Activated CD4-positive, alpha-beta T cell treated with anti-CD3 and anti-CD28 coated beads, Interleukin-2, amount 50 U/mL, for 1 hour (primary cell): ENCODE results near the gene ITPK1.
A peak's percentile ranks its signal among the peaks of the same experiment; 100 is the strongest.

ENCODE experiments used
- DNase-seq: peaks from one replicate; pipeline ENCODE4 v3.0.0-alpha.2; 2020

Gene ITPK1

DNA sequence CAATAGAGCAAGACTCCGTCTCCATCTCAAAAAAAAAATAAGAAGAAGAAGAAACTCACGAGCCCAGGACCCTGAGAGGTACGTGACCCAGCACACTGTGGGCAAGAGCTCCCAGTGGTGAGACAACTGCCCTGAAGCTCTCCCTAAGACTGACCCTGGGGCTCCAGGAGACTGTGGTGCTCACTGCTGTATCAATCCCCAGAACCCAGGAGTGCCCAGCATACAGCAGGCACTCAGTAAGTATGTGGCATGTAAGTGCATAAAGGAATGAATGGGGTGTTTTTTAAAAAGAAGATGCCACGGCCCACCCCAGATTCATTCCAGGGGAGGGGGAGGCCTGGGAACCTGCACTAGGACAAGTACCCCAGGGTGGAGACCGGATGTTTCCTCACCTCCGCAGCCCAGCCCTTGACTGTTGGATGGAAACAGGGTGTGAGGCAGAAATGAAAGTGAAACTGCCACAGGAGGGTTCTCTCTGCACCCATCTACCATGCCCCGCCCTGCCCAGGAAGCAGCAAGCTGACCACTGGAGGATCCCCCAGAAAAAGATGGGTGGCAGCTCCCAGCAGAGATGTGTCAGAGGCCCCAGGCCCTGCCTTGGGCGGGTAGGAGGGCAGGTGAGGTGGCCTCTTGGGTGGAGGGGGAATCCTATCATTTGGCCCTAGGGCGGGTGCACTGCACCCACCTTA is 12.2 kb downstream of the ITPK1 start:
- peak; percentile 43 for DNase-seq

DNA sequence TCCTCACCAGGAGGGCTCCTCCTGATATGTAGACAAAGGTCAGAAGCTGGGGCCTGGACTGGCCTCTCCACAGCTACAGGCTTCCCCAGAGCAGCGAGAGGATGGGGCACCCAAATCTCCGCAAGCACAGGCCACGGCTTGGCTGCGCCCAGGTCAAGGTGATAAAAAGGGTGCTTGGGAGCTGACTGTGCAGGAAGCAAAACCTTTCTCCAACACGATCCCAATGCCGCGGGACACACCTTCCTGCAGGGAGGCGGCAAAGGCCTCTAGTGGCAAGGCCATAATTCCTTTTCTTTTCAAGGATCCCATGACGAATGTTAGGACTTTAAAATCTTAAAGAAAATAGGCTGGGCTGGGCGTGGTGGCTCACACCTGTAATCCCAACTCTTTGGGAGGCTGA is 13.6 kb downstream of the ITPK1 start:
- no peak for DNase-seq

DNA sequence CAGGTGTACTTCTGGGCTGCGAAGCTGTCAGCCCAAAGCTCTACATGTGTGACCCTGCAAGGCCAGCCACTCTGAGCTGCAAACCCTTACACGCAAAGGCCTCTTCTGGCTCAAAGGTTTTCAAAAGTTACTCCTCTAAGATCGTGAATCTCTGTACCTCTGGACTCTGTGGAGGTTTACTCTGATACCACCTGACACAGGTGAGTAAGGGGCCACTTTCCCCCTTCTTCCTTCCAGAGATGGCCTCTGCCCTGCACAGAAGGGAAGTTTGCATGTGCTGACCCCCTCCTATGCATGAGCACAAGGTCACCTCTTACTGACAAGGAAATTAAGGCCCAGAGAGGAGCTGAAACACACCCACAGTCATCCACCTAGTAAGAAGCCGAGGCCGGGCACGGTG is 14.5 kb downstream of the ITPK1 start:
- DNase-seq, result no peak

DNA sequence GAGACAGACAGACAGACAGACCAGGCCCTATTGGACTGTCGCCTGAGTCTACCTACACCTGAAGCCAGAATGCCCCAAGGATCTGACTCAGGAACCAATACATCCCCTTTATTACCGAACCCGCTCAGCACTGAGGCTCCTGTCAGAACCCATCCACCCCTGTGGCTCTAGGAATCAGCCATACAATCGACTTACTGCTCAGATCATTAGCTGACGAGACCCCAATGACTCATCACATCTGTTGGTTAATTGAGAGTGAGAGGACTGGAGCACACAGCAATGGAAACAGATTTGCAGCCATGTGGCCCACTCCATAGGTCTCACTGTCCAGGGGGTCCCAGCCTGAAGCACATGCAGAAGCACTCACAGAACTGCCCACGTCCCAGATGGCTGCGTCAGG is 15.2 kb downstream of the ITPK1 start:
- no peak for DNase-seq

DNA sequence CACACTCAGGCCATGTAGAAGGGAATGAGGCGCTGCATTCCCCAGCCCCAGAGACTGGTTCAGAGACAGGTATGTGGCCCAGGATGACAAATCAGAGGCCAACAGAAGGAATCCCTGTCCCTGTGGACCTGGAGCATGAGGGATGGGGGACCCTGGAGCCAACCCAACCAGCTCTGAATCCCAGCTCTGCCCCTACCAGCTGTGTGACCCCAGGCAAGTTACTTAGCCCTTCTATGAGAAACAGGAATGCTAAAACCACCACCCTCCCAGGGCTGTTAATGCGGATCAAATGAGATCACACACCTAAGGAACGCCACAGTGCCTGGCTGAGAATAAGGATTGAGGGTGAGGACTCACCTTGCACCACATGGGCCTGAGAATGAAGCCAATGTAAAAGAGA is 15.6 kb downstream of the ITPK1 start:
- no peak for DNase-seq

DNA sequence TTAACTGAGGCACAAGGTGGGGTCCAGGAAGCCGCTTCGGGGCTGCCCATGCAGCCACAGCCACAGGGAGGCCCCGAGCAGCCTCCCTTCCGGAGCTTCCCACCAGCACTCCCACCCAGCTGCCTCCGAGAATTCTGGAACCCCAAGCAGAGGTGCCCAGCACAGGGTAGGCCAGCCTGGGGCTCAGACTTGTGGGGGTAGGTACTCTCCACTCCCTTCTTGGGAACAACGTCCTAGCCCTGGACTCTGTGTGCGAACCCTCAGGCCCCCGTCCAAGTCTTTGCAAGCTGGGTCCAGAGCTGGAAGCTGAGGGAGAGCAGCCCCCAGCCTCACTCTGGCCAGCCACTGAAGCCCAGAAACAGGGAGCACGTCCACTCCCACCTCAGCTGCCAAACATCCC is 16.1 kb downstream of the ITPK1 start:
- DNase-seq, result no peak

DNA sequence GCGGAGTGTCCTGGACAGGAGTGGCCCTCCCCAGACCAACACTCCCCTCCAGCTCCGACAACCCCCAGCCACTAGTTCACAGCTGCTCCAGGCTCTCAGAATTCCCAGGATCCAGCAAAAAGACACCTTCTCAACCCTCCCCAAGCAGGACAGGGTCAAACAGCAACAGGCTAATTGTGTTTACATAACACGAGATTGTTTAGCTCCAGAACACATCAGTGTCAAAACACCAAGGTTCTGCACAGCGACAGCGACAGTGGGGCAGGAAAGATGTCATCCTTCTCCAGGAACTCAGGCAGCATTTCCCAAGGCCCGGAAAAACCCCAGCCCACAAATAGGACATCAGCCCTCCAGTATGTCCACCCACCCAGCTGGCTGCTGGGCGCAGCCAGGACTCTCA is 16.5 kb downstream of the ITPK1 start:
- no peak for DNase-seq

DNA sequence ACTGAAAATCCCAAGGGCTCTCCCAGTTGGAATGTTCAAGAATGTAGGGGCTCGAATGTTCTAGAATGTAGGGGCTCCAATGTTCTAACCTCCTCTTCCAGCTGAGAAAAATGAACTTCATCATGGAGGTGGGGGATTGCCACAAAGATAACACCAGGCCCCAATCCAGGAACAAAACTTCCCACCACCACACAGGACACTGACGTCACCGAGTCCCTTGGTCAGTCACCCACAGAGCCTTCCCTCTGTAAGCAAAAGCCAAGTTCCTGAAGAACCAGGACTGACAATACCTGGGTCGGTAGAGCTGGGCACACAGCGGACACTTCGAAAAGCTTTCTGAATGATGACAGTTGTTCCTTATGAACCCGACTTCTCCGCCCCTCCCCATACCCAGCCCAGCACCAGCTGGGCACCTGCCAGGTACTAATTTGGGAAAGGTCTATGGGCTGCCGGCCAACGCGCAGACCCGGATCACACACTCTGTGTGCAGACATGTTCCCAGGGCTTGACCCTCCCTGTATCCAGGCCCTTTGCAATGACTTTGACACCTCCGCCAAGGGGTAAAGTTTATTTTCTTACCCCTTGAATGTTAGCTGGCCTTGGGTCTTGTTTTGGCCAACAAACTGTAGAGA is 18.9 kb downstream of the ITPK1 start:
- no peak for DNase-seq

DNA sequence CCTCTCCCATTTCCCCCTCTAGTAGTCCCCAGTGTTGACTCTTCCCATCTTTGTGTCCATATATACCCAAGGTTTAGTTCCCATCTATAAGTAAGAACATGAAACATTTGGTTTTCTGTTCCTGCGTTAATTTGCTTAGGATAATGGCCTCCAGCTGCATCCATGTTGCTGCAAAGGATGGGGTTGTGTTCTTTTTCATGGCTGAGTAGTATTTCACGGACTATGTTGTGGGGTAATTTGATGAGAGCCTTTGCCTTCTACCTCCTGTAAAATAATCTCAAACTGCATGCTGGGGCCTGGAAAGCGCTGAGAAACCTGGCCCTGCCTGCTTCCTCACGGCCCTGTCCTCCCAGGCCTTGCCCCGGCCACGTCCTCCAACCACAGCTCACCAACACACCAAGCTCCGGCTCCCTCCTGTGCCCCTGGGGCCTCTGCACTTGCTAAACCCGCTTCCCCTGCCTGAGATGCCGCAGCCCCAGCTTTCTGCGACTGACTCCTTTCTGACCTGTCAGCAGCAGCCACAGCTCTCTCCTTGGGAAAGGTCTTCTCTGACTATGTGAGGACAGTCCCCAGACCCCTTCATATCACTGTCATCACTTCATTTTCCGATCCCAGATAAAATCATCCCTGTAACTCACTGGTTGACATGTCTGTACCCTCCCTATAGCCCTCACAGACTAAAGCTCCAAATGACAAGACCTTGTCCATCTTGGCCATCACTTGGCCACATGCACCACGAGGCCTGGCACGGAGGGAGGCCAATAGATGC is 19.8 kb downstream of the ITPK1 start:
- no peak for DNase-seq

DNA sequence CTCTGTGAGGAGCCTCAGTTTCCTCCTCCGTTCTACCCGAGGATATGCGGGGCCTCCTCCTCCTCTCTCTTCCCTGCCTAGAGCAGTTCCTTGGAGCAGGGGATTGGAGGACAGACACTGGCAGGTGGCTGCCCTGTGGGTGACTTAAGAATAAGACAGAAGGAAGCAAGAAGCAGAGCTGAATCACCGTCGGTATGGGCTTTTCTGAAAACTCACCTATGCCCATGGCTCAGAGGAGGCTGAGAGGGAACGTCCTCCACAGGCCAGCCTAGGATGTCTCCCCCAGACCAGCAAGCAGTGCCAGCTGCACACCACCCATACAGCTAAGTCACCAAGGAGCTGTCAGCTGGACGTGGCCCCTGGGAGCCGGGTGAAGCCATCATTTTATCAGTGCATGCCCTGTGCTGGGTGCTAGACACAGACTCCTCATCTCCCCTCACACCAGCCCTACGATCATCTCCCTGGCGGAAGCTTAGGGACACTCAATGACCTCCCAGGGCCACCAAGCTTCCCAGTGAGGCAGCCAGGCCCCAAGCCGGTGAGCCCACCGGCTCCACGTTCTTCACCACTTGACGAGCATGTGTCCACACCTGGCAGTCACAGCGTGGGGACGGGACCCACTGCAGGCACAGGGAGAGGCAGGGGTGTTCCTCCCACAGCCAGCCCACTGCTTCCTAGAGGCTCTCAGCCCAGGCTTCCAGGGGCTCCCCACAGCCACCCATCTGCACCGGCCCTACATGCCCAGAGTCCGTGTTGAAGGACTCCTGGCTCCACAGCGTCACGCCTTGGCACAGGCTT is 21.4 kb downstream of the ITPK1 start:
- DNase-seq, result no peak

DNA sequence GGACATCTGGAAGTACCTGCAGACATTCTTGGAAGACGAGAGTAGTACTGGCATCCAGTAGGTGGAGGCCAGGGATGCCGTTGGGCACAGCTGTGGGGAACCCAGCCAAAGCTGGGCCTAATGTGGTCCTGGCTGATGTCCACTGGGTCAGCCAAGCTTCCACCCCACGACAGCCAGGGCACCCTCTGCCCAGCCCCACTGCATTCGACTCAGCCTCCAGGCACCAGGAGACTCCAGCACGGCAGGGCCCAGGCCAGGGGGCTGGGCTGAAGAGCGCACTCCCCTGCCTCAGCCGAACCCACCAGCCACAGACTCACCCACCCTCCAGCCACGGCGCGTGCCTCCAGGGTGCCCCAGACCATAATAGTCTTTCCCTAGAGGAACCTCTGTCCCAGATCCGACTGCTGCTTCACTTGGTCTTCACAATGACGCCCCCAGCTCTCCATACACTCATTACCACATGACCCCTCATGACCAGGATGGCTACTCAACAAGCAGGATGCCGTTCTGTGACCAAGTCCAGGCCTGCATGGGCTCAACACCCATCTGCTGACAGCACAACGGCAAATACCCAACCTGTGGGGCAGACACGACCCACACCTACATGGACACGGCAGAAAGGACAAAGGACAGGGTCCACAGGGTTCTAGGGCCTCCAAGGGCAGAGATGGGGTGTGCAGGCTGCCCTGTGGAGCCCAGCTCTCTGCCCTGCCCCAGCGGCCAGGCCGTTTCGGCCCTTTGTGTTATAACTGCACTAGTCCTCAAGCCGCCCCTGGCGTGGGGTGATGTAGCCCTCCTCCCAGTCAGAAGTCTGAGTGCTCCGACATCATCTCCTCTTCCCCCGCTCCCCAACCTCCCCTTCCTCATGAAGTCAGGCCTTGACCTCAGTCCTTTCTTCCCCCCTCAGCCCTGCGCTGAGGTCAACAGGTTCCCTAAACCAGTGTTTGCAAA is 22.8 kb downstream of the ITPK1 start:
- no peak for DNase-seq

DNA sequence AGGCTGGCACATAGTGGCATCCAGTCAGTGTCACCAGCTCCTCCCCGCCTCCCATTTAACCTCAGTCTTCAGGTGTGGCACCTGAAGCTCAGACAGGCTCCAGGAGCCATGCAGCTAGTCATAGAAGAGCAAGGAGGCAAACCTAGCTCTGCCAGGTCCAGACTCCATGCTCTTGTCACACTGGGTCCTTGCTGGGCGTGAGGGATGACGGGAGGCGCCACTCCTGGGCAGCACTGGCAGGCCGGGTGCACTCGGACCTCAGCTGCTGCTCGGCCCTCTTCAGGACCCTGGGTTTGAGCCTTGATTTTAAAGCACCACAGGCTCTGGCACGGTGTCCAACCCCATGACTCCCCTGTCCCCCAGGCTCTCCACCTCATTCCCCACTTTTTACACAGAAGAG is 24.1 kb downstream of the ITPK1 start:
- no peak for DNase-seq

DNA sequence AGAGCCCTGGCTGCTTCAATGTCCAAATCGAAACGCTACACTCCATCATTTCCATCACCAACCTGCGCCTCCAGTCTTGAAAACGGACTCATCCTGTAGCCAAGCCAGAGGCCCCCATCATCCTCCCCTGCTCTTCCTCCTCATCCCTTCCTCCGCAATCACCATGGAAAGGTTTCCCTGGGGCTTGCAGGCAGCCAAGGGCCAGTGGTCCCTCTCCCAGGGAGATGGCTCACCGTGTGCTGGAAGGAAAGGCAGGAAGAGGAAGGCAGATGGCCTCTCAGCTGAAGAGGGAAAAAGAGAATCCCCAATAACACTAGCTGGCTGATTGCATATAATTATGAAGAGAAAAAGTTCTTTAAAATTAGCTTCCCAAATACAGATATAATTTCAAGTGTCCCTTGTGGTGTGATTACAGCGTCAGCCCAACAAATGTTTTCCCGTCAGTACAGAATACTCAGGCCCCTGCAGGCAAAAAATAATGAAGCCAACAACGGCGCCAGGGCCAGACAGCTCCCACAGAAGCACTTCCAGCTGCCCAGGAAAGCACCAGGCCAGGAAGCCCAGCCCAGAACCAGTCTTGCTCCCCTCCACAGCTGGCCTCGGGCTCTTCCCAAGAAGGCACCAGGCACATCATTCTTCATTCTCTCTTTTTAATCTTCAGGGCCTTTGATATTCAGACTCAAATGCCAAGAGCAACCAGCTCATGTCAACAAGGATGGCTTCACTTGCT is 24.7 kb downstream of the ITPK1 start:
- no peak for DNase-seq

DNA sequence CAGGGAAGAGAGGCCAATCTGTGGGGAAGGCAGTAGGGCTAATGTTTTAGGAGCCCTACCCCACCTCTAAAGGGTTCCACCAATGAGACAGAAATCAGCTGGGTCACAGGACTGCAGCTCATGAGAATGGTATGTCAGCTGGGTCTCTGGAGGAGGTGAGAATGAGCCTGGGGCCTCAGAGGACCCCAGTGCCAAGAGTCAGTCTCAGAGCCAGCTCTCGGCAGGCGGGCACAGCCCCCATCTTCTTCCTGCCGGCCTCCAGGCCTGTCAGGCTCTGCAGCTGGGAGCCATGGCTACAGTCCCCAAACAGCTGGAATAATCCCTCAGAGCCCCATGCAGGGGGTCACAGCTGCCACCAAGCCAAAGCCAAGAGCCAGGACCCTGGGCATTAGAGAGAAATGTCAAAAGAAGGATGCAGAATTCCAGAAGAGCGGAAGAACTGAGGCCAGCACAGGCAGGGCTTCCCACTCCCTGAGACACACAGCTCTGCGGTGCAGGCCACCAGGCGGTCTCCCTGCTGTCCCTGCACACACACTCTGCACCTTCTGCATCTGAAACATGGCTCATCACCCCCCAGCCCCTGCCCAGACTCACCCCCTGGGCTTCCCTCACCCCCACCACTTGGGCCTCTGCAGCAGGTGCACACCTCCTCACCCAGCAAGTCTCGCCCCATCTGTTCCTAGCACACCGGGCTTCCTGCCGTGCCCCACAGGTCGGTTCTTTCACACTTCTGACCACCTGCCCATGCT is 26.0 kb downstream of the ITPK1 start:
- DNase-seq, result no peak

DNA sequence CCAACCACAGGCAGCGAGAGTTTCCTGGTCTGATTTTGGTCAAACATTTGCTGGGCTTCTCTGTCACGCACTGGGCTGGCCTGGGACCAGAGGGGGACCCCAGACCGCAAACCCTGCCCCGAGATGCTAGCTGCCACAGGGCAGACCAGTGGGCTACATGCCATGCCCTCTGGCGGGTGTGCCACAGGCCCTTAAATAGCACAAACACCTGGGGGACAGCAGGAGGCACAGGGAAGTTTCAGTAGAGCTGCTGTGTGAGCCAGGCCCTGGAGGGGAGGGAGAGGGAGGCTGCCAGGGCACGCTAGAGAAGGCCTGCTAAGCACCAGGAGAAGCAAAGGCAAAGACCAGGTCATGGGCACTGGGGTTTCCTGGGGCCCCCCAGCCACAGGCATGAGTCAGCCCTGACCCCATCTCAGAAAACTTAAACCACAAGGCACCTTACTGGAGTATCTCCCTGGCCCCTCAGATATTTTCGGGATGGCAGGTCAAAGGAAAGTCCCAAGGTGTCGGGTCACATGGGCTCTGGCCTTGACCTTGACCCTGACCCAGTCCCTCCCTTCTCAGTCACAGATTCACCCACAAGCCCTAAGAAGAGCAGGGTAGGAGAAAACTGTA is 29.2 kb downstream of the ITPK1 start:
- DNase-seq, result no peak

DNA sequence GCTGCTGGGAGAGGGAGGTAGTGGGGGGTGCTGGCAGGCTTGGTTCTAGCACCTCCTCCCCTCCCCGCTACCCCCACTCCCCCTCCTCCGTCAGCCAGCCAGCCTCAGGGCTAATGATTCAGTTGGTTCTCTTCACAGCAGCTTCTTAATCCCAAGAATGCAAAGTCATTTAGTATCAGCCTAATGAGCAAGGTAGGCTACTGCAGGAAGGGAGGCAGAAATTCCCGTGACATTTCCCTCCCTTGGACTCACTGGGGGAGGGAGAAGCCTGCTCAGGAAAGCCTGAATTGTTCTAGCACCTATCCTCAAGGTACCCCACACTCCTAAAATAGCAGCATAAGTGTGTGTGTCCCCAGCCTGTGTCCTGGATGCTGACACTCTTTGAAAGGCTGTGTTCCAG is 29.8 kb downstream of the ITPK1 start:
- DNase-seq, result no peak

DNA sequence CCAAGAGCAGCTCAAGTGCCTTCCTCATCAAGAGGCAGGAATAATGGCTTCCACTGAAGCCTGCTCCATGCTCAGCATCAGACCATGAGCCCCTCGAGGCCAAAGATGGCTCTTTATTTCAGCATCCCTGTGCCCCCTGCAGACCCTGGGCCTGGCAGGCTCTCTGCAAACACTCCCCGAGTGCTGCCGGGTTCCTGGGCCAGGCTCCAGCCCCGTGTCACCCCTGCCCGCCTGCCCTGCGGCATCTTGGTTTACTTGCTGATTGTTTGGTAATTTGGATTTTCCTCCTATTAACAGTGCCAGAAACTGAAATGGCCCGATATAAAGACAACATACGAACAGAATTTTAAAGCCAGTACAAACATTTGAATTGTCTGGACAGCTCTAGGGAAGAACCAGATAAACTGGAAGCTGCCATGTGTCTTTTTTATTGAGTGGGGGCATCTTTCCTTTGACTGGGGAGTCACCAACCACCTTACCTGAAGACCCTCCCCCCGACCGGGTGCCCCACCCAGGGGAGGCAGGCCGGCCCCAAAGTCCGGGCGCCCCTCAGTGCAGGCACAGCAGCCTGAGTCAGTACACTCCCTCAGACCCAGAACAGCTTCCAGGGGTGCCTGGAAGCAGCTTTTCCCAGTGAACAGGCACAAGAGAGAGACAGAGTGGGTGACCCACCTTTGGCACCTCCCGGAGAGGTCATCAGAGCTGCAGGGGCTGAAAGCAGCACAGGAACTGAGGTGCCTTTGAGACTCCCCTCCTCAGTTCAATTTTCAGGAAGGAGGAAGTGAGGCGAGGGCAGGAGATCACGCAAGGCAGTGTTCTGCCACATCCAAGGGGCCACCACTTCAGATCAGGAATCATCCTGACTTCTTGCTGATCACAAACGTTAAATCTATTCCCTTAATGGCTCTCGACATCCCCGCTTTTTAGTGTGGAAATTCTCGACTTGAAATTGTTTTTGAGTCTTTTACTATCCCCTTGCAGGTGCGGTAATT is 30.6 kb downstream of the ITPK1 start:
- no peak for DNase-seq

DNA sequence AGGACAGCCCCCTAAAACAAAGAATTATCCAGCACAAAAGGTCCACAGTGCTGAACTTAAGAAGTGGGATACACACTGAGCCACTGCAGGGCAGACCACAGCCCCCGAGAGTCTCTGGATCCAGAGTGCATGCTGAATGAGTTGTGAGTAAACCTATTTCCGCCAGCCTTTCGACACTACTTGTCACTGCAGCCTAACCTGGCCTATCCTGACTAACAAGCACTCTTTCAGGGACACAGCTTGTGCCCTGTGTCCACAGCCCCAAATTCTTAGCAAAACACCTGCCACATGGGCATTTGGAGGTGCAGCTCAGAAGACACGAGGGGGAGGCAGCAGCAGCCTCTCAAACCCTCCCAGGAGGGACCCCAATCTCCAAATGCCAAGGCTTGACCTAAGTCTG is 31.3 kb downstream of the ITPK1 start:
- DNase-seq, result no peak

DNA sequence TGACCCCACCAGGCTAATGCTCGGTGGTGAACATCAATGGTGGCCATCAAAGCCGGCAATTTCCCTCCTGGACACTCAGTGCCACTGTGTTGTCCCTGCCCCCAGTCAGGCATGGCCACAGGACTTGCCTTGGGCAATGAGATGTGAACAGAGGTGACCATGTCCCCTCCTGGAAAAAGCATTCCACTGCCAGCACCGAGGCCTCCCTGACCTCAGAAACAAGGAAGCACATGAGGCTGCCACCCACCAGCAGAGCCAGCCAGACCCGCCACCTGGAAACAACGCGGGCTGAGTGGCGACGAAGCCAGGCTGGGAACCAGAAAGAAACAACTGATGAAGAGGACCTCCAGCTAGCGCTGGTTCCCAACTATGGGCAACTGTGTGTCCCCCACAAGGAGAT is 31.8 kb downstream of the ITPK1 start:
- DNase-seq, result no peak
